Measurements from ENCODE around the gene GUCA1A. TPM values are rescaled to one million over a fixed set of nuclear protein-coding genes. Genes with fewer than 3 reads are reported as not detected.
"Not testable (repeated sequence)": the region's sequence is repeated elsewhere in the genome, so short reads cannot be mapped to it uniquely, and the experiment has no call there.

GUCA1A gene
- total and polyA plus RNA-seq, 5 donors from 2014 or later = not detected

DNA sequence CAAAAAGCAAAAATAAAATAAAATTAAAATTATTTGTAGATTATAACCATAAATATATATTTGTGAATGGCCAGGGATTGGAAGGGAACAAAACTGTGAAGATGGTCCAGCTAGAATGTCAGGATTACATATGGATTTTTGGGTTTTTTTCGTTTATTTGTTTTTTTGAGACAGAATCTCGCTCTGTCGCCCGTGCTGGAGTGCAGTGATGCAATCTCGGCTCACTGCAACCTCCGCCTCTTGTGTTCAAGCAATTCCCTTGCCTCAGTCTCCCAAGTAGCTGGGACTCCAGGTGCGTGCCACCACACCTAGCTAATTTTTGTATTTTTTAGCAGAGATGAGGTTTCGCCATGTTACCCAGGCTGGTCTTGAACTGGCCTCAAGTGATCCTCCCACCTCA is 22.9 kb upstream of the GUCA1A start:
- H3K27ac Mint-ChIP-seq = no peak overlapping the region
- Histone ChIP-seq H3K27me3 (ENCODE audit: control insufficient read depth, insufficient read depth, low read length) (no peaks in the 10 kb centered on the region), H3K9me3 (ENCODE audit: control insufficient read depth in 2 of 2, low read length in 2 of 2) (no peaks in the 10 kb centered on the region), H3K27ac (ENCODE audit: insufficient read depth, low read length, poor library complexity, severe bottlenecking) (no peak overlapping the region), H3K4me1 (ENCODE audit: control insufficient read depth, insufficient read depth, low read length, poor library complexity, severe bottlenecking) (no peaks in the 10 kb centered on the region), H3K4me3 (ENCODE audit: low read depth, low read length) (no peak overlapping the region), H3K36me3 (ENCODE audit: control insufficient read depth, insufficient read depth, low read length) (no peaks in the 10 kb centered on the region)
- peaks cover 0 to 2% (median 0%) of the 10 kb centered on the region in 4 donors for H3K4me1 Mint-ChIP-seq
- H3K36me3 Mint-ChIP-seq = no peaks in the 10 kb centered on the region
- ATAC-seq (ENCODE audit: low read depth in 2 of 2) = no peak
- no peak for DNase-seq
- no peaks in the 10 kb centered on the region for H3K9me3 Mint-ChIP-seq
- H3K4me3 Mint-ChIP-seq = no peak overlapping the region
- peaks cover 17% of the 10 kb centered on the region for H3K27me3 Mint-ChIP-seq

DNA sequence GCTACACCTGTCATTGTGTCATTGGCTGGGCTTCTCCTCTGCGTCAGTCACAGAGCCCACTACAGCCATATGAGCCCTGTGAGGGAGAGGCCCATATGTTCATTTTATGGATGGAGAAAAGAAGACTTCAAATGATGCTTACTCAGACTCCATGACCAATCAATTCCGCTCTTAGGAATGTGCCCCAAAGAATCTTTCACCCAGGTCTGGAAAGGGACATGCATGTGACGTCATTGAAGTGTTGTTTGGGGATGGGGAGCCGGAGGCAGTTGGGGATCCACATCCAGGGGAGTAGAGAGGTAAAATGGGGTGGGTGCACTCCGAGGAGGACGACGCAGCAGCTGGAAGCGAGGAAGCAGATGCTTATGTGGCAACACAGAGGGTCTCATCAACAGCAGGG is 21.1 kb upstream of the GUCA1A start:
- no peak overlapping the region for H3K4me3 ChIP-seq (ENCODE audit: low read depth, low read length)
- ATAC-seq (ENCODE audit: low read depth in 2 of 2) (no peak), DNase-seq (no peak)
- H3K27ac ChIP-seq (ENCODE audit: insufficient read depth, low read length, poor library complexity, severe bottlenecking) = no peak overlapping the region
- H3K27me3 ChIP-seq (ENCODE audit: control insufficient read depth, insufficient read depth, low read length) = no peaks in the 10 kb centered on the region
- no peaks in the 10 kb centered on the region for H3K36me3 Mint-ChIP-seq
- no peaks in the 10 kb centered on the region for H3K9me3 Mint-ChIP-seq
- H3K4me1 Mint-ChIP-seq = peaks cover 0 to 2% (median 0%) of the 10 kb centered on the region in 4 donors
- H3K27me3 Mint-ChIP-seq = peaks cover 17% of the 10 kb centered on the region
- no peaks in the 10 kb centered on the region for H3K4me1 ChIP-seq (ENCODE audit: control insufficient read depth, insufficient read depth, low read length, poor library complexity, severe bottlenecking)
- no peaks in the 10 kb centered on the region for H3K36me3 ChIP-seq (ENCODE audit: control insufficient read depth, insufficient read depth, low read length)
- H3K9me3 ChIP-seq (ENCODE audit: control insufficient read depth in 2 of 2, low read length in 2 of 2) = no peaks in the 10 kb centered on the region
- no peak overlapping the region for H3K4me3 Mint-ChIP-seq
- H3K27ac Mint-ChIP-seq = no peak overlapping the region

DNA sequence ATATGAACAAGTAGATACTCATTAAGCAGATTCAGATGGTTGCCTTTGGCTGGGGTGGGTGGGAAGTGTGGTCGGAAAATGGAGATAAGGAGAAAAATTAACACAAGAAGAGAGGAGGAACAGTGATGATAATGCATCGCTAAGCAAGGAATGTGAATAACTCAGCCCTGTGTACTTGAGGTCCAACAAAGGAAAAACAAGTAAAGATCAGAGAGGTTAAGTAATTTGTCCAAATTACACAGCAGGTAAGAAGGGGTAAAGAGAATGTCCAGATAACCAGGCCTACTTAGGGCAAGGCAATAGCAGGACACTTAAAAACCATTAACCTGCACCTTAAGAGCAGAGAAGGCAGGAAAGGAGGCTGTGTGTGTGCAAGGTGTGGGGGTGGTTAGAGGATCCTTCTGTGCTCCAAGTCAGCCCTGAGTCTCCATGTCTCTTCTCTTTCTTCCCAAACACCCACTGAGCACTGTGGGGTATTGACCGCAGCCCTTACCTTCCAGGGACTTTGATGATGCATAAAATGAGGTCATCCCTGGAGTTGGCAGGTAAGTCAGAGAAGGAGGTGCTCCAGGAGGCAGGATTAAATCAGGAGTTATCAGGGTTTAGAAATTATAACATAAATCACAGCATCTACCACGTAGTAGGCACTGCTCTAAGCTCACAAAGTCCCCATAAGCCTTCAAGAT is 20.5 kb upstream of the GUCA1A start:
- not testable (repeated sequence) for H3K9me3 Mint-ChIP-seq; H3K4me3 Mint-ChIP-seq; H3K9me3 ChIP-seq (ENCODE audit: control insufficient read depth in 2 of 2, low read length in 2 of 2); H3K4me1 ChIP-seq (ENCODE audit: control insufficient read depth, insufficient read depth, low read length, poor library complexity, severe bottlenecking); H3K36me3 Mint-ChIP-seq; H3K4me3 ChIP-seq (ENCODE audit: low read depth, low read length); H3K27ac Mint-ChIP-seq; H3K27me3 ChIP-seq (ENCODE audit: control insufficient read depth, insufficient read depth, low read length); ATAC-seq (ENCODE audit: low read depth in 2 of 2); H3K4me1 Mint-ChIP-seq; DNase-seq; H3K27ac ChIP-seq (ENCODE audit: insufficient read depth, low read length, poor library complexity, severe bottlenecking); H3K36me3 ChIP-seq (ENCODE audit: control insufficient read depth, insufficient read depth, low read length)
- H3K27me3 Mint-ChIP-seq = peaks cover 17% of the 10 kb centered on the region

DNA sequence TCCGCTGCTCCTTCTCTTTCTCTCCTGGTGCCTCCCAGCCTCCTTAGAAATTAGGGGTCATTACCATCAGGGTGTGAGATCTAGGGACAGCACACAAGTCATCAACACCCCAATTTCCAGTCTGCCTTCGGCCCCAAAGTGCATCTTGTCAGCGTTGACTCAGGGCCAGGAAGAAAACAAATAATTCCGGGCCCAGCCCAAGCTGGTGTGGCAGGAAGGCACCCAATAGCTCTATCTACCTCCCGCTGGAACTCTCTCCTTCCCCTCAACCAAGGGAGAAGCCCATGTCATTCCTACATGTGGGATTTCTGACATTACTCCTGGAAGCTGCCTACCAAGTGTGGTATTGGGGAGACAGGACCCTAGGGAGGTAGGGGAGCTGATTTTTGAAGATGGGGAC is 19.2 kb upstream of the GUCA1A start:
- Histone ChIP-seq H3K27me3 (ENCODE audit: control insufficient read depth, insufficient read depth, low read length) (no peaks in the 10 kb centered on the region), H3K4me1 (ENCODE audit: control insufficient read depth, insufficient read depth, low read length, poor library complexity, severe bottlenecking) (no peaks in the 10 kb centered on the region), H3K9me3 (ENCODE audit: control insufficient read depth in 2 of 2, low read length in 2 of 2) (no peaks in the 10 kb centered on the region), H3K4me3 (ENCODE audit: low read depth, low read length) (no peak overlapping the region), H3K36me3 (ENCODE audit: control insufficient read depth, insufficient read depth, low read length) (no peaks in the 10 kb centered on the region), H3K27ac (ENCODE audit: insufficient read depth, low read length, poor library complexity, severe bottlenecking) (no peak overlapping the region)
- Mint-ChIP-seq H3K4me3 (no peak overlapping the region), H3K4me1 (peaks cover 0 to 2% (median 0%) of the 10 kb centered on the region in 4 donors), H3K27ac (no peak overlapping the region), H3K27me3 (peaks cover 8% of the 10 kb centered on the region), H3K9me3 (no peaks in the 10 kb centered on the region), H3K36me3 (no peaks in the 10 kb centered on the region)
- no peak for DNase-seq
- ATAC-seq (ENCODE audit: low read depth in 2 of 2) = no peak

DNA sequence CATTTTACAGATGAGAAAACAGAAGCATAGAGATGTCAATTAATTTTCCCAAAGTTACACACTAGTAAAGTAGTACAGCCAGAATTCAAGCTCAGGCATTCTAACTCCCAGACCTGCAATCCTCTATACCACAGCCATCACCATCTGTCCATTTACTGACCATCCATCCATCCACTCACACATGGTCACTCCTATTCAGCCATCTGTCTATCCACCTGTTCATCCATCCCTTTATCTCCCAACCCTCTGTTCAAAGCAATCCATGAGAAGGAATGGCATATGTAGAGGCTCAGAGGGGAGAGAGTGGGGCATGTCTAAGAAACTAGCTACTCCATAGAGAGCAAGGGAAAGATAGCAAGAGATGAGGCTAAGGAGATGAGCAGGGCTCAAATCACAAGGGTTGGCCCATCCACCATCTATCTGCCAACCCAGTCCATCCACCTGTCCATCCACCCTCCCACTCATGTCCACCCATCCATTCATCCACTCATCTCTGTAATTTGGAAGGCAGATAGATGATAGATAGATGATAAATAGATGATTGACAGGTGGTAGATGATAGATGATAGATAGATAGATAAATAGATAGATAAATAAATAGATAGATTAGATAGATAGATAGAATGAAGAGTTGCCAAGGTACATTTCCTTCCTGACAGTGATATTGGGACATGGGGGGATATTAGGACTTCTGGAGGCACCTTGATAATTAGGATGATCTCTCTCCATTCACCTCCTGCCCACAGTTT is 18.5 kb upstream of the GUCA1A start:
- no peaks in the 10 kb centered on the region for H3K9me3 Mint-ChIP-seq
- H3K27ac Mint-ChIP-seq = no peak overlapping the region
- no peak for ATAC-seq (ENCODE audit: low read depth in 2 of 2)
- DNase-seq = no peak
- no peaks in the 10 kb centered on the region for H3K36me3 Mint-ChIP-seq
- H3K4me3 Mint-ChIP-seq = no peak overlapping the region
- H3K4me3 ChIP-seq (ENCODE audit: low read depth, low read length) = no peak overlapping the region
- no peaks in the 10 kb centered on the region for H3K9me3 ChIP-seq (ENCODE audit: control insufficient read depth in 2 of 2, low read length in 2 of 2)
- peaks cover 0 to 2% (median 0%) of the 10 kb centered on the region in 4 donors for H3K4me1 Mint-ChIP-seq
- no peaks in the 10 kb centered on the region for H3K27me3 ChIP-seq (ENCODE audit: control insufficient read depth, insufficient read depth, low read length)
- no peaks in the 10 kb centered on the region for H3K4me1 ChIP-seq (ENCODE audit: control insufficient read depth, insufficient read depth, low read length, poor library complexity, severe bottlenecking)
- no peaks in the 10 kb centered on the region for H3K36me3 ChIP-seq (ENCODE audit: control insufficient read depth, insufficient read depth, low read length)
- peaks cover under 1% of the 10 kb centered on the region for H3K27me3 Mint-ChIP-seq
- no peak overlapping the region for H3K27ac ChIP-seq (ENCODE audit: insufficient read depth, low read length, poor library complexity, severe bottlenecking)

DNA sequence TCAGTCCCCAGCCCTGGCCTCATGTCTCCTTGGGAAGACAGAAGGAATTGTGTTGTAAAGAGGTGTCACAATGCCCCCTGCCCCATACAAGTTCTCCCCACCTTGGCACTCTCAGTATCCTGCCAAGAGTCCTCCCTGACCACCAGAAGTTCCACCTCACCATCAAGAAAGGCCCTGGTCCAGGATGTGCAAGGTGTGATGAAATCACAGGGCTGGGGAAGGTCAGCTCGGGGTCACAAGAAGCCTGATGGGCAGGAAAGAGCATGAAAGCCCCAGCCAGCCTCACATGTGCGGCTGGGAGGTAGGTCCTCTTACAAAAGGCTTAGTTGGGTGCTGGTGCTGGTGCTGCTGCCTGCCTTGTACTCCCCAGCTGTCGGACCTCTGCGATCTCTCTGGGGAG is 17.9 kb upstream of the GUCA1A start:
- Mint-ChIP-seq H3K27me3 (peaks cover 3% of the 10 kb centered on the region), H3K36me3 (no peaks in the 10 kb centered on the region), H3K27ac (no peak overlapping the region), H3K9me3 (no peaks in the 10 kb centered on the region), H3K4me1 (peaks cover 0 to 2% (median 0%) of the 10 kb centered on the region in 4 donors), H3K4me3 (no peak overlapping the region)
- no peaks in the 10 kb centered on the region for H3K9me3 ChIP-seq (ENCODE audit: control insufficient read depth in 2 of 2, low read length in 2 of 2)
- no peaks in the 10 kb centered on the region for H3K4me1 ChIP-seq (ENCODE audit: control insufficient read depth, insufficient read depth, low read length, poor library complexity, severe bottlenecking)
- H3K36me3 ChIP-seq (ENCODE audit: control insufficient read depth, insufficient read depth, low read length) = no peaks in the 10 kb centered on the region
- ATAC-seq (ENCODE audit: low read depth in 2 of 2) (no peak), DNase-seq (no peak)
- no peak overlapping the region for H3K27ac ChIP-seq (ENCODE audit: insufficient read depth, low read length, poor library complexity, severe bottlenecking)
- H3K4me3 ChIP-seq (ENCODE audit: low read depth, low read length) = no peak overlapping the region
- no peaks in the 10 kb centered on the region for H3K27me3 ChIP-seq (ENCODE audit: control insufficient read depth, insufficient read depth, low read length)

DNA sequence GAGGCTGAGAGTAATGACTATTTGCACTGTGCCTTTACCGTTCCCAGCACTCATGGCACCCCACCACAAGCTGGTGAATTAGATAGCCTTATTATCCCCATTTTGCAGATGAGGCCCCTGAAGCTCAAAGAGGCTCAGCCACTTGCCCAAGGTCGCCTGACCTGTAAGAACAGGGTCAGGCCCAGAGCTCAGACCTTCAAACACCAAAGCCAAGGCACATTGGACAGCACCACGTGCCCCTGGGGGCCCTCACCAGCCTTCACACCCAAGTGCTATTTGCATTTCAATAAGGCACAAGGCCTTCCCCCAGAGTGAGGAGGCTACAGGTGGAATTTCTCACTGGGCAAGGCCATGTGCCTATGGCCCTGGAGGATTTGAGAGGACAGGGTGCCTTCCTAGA is 16.5 kb upstream of the GUCA1A start:
- Histone ChIP-seq H3K4me1 (ENCODE audit: control insufficient read depth, insufficient read depth, low read length, poor library complexity, severe bottlenecking) (no peaks in the 10 kb centered on the region), H3K36me3 (ENCODE audit: control insufficient read depth, insufficient read depth, low read length) (no peaks in the 10 kb centered on the region), H3K27ac (ENCODE audit: insufficient read depth, low read length, poor library complexity, severe bottlenecking) (no peak overlapping the region), H3K4me3 (ENCODE audit: low read depth, low read length) (no peak overlapping the region), H3K27me3 (ENCODE audit: control insufficient read depth, insufficient read depth, low read length) (peaks cover 1% of the 10 kb centered on the region), H3K9me3 (ENCODE audit: control insufficient read depth in 2 of 2, low read length in 2 of 2) (no peaks in the 10 kb centered on the region)
- no peak for ATAC-seq (ENCODE audit: low read depth in 2 of 2)
- Mint-ChIP-seq H3K36me3 (no peaks in the 10 kb centered on the region), H3K27ac (no peak overlapping the region), H3K4me1 (peaks cover 0 to 2% (median 0%) of the 10 kb centered on the region in 4 donors), H3K27me3 (peaks cover 15% of the 10 kb centered on the region), H3K9me3 (no peaks in the 10 kb centered on the region), H3K4me3 (no peak overlapping the region)
- DNase-seq = no peak

DNA sequence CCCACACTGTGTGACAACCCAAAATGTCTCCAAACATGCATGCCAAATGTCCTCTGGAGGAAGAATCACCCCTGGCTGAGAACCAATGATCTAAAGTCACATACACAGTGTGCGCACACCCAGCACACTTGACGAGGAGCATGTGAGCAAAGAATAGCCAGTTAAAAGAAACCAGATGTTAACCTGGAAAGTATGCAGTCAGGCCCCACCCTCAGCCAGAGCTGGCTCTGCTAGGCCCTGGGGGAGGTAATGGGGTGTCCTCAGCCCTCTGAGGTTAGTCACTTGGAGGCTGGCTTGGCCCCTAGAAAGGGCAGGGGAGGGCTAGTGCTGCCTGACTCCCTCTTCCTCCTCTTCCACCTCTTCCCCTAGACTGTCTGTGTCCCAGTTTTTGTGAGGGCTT is 15.2 kb upstream of the GUCA1A start:
- Mint-ChIP-seq H3K4me3 (no peak overlapping the region), H3K27me3 (peaks cover 19% of the 10 kb centered on the region), H3K36me3 (no peaks in the 10 kb centered on the region), H3K27ac (no peak overlapping the region), H3K9me3 (no peaks in the 10 kb centered on the region), H3K4me1 (no peaks in the 10 kb centered on the region)
- no peak overlapping the region for H3K4me3 ChIP-seq (ENCODE audit: low read depth, low read length)
- no peaks in the 10 kb centered on the region for H3K4me1 ChIP-seq (ENCODE audit: control insufficient read depth, insufficient read depth, low read length, poor library complexity, severe bottlenecking)
- peaks cover 2% of the 10 kb centered on the region for H3K27me3 ChIP-seq (ENCODE audit: control insufficient read depth, insufficient read depth, low read length)
- no peak overlapping the region for H3K27ac ChIP-seq (ENCODE audit: insufficient read depth, low read length, poor library complexity, severe bottlenecking)
- no peak for DNase-seq
- no peaks in the 10 kb centered on the region for H3K9me3 ChIP-seq (ENCODE audit: control insufficient read depth in 2 of 2, low read length in 2 of 2)
- no peak for ATAC-seq (ENCODE audit: low read depth in 2 of 2)
- H3K36me3 ChIP-seq (ENCODE audit: control insufficient read depth, insufficient read depth, low read length) = no peaks in the 10 kb centered on the region

Measured in CD4-positive, CD25-positive, alpha-beta regulatory T cell (primary cell).